Stomach (tissue), 4 donors: ENCODE measurements around the gene RBM19.

Source experiments
- EP300 ChIP-seq: sonication (generic); formaldehyde crosslinking; IDR thresholded peaks from one replicate; pipeline ENCODE4 v1.6.1; 2017; ENCODE audit warnings: antibody characterized with exemption
- POLR2A ChIP-seq, 4 donors: fragments of 450-650 bp; IDR thresholded peaks; one replicate each; pipeline ENCODE4 v1.6.1; 2016; ENCODE audit warnings: antibody characterized with exemption in 4 of 4, control low read depth in 2 of 4, mild to moderate bottlenecking in 1 of 4, moderate library complexity in 1 of 4
- POLR2AphosphoS5 ChIP-seq, 3 donors: sonication (generic); formaldehyde crosslinking; IDR thresholded peaks; one replicate each; pipeline ENCODE4 v1.6.1; 2016; ENCODE audit warnings: antibody characterized with exemption in 3 of 3
- TF ChIP-seq, protein P1 (sequence below), 7 experiments: fragments of 450-650 bp in 4 of 7; fragments of 200-600 bp in 3 of 7; sonication (generic) in 3 of 7; IDR thresholded peaks; one replicate each; pipeline ENCODE4 v1.5.1; 2016 to 2019; ENCODE audit warnings: antibody characterized with exemption in 7 of 7, control low read depth in 2 of 7, mild to moderate bottlenecking in 1 of 7

DNA sequence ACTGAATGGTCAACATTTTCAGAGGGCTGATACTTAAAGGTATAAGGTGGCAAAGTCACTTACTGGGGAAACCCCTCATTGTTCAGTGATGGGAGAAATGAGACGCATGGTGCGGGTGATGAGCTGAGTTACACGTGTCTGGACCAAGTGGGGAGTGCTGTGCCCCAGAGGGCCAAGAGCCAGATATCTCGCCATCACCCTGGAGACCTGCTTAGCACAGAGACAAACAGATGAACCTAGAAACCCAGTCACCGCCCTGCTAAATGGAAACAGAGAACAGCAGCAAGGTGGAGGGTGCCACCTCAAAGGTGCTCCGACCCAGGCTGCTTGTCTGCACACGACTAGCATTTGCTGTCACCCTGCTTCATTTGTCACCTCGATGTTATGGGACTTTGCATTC is 92.4 kb downstream of the RBM19 start:
- TF ChIP-seq, protein P1, sequence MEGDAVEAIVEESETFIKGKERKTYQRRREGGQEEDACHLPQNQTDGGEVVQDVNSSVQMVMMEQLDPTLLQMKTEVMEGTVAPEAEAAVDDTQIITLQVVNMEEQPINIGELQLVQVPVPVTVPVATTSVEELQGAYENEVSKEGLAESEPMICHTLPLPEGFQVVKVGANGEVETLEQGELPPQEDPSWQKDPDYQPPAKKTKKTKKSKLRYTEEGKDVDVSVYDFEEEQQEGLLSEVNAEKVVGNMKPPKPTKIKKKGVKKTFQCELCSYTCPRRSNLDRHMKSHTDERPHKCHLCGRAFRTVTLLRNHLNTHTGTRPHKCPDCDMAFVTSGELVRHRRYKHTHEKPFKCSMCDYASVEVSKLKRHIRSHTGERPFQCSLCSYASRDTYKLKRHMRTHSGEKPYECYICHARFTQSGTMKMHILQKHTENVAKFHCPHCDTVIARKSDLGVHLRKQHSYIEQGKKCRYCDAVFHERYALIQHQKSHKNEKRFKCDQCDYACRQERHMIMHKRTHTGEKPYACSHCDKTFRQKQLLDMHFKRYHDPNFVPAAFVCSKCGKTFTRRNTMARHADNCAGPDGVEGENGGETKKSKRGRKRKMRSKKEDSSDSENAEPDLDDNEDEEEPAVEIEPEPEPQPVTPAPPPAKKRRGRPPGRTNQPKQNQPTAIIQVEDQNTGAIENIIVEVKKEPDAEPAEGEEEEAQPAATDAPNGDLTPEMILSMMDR (IDR thresholded peaks at IDR 0.05), result no peak
- TF ChIP-seq EP300 (no peak), POLR2AphosphoS5 (IDR thresholded peaks at IDR 0.05) (no peak), POLR2A (IDR thresholded peaks at IDR 0.05) (no peak)
